Gastroesophageal sphincter (tissue), 4 donors: ENCODE results near the gene RNF144A. TPM values are rescaled to one million over a fixed set of nuclear protein-coding genes. Genes with fewer than 3 reads are reported as not detected.
A peak's percentile ranks its signal among the peaks of the same experiment; 100 is the strongest.

ENCODE experiments used
- ATAC-seq: fragments of 150-250 bp; one replicate; pipeline ENCODE4 v1.9.1; 2016; ENCODE audit warnings: mild to moderate bottlenecking, moderate library complexity
- H3K27ac ChIP-seq, 4 donors: fragments of 200-600 bp; sonication (generic) in 3 of 4; 1 replicate in 3 of 4; 2 replicates in 1 of 4; pipeline ENCODE4 v1.5.1; 2016 to 2019
- H3K27me3 ChIP-seq: fragments of 200-600 bp; sonication (generic); one replicate; pipeline ENCODE4 v1.5.1; 2019
- H3K36me3 ChIP-seq, 2 donors: fragments of 200-600 bp; sonication (generic); one replicate each; pipeline ENCODE4 v1.5.1; 2019; ENCODE audit warnings: control low read depth in 1 of 2
- H3K4me1 ChIP-seq, 3 donors: fragments of 200-600 bp; sonication (generic); 1 replicate in 2 of 3; 2 replicates in 1 of 3; pipeline ENCODE4 v1.5.1; 2016 to 2019; ENCODE audit warnings: control low read depth in 2 of 3
- H3K4me3 ChIP-seq, 2 donors: fragments of 200-600 bp; sonication (generic); one replicate each; pipeline ENCODE4 v1.5.1; 2019; ENCODE audit warnings: mild to moderate bottlenecking in 1 of 2, moderate library complexity in 1 of 2
- H3K9me3 ChIP-seq, 3 donors: fragments of 200-600 bp; sonication (generic); one replicate each; pipeline ENCODE4 v1.5.1; 2017 to 2019; ENCODE audit warnings: control low read depth in 2 of 3
- CTCF ChIP-seq, 4 experiments: fragments of 200-600 bp in 2 of 4; fragments of 450-650 bp in 2 of 4; sonication (generic) in 1 of 4; IDR thresholded peaks; one replicate each; pipeline ENCODE4 v1.5.1; 2017 to 2019; ENCODE audit warnings: antibody characterized with exemption in 4 of 4, mild to moderate bottlenecking in 2 of 4, moderate library complexity in 2 of 4
- EP300 ChIP-seq: sonication (generic); formaldehyde crosslinking; IDR thresholded peaks from one replicate; pipeline ENCODE4 v1.6.1; 2017; ENCODE audit warnings: antibody characterized with exemption, mild to moderate bottlenecking
- POLR2A ChIP-seq, 2 donors: fragments of 450-650 bp; IDR thresholded peaks; one replicate each; pipeline ENCODE4 v1.6.1; 2017; ENCODE audit warnings: antibody characterized with exemption in 2 of 2, mild to moderate bottlenecking in 2 of 2, moderate library complexity in 1 of 2
- POLR2AphosphoS5 ChIP-seq: sonication (generic); formaldehyde crosslinking; IDR thresholded peaks from one replicate; pipeline ENCODE4 v1.6.1; 2017; ENCODE audit warnings: antibody characterized with exemption
- WGBS, 2 donors: methylation state at CpG; one replicate each; pipeline ENCODE4 v1.1.5; 2018; ENCODE audit warnings: low coverage in 1 of 2; 5-methylcytosine and 5-hydroxymethylcytosine counted together
- total RNA-seq, 4 donors: library from RNA; depleted of rRNA; stranded (reverse); fragments of >200 nt; gene quantifications; one replicate each; pipeline ENCODE4 v1.1.0, GENCODE V29; 2016

RNF144A gene
- total RNA-seq, 4 donors from 2014 or later, result 7.2 to 12.9 (median 8.8) TPM

- Histone ChIP-seq H3K9me3 (no peaks in the 10 kb centered on the region), H3K36me3 (no peaks in the 10 kb centered on the region), H3K4me1 (peaks cover 0 to 27% (median 2%) of the 10 kb centered on the region in 3 donors), H3K27me3 (no peaks in the 10 kb centered on the region), H3K27ac (peak within 1 kb of the TSS; percentile 44 to 77 (median 60)), H3K4me3 (peak within 1 kb of the TSS; percentile 58 to 90)
- peak; percentile 76 for ATAC-seq
- TF ChIP-seq POLR2A (IDR thresholded peaks at IDR 0.05), result no peak
- no peak for TF ChIP-seq CTCF (IDR thresholded peaks at IDR 0.05)
- no peak for TF ChIP-seq POLR2AphosphoS5
- TF ChIP-seq EP300, result no peak
- WGBS, 2 donors, result 11 to 23% methylated on average over 6 to 7 of the region's 10 CpGs
Measured at GRCh38 chr2:6877402-6878304, 39.6 kb upstream of the RNF144A start, which contains the start of gene RSAD2. Gene RSAD2, plus strand, starts transcription at chr2:6877777. Its CDS starts 24 bp downstream, at chr2:6877801.

GRCh38 chr2:6878549-6878948 is 38.7 kb upstream of the RNF144A start:
- Histone ChIP-seq H3K36me3 (no peaks in the 10 kb centered on the region), H3K4me3 (peak overlapping the region in 1 of 2 donors; percentile 58), H3K9me3 (no peaks in the 10 kb centered on the region), H3K27me3 (no peaks in the 10 kb centered on the region), H3K4me1 (peaks cover 0 to 31% (median 2%) of the 10 kb centered on the region in 3 donors), H3K27ac (no peak overlapping the region)
- 71 to 83% methylated on average over 4 of the region's 4 CpGs for WGBS, 2 donors
- ATAC-seq, result no peak
- no peak for TF ChIP-seq POLR2AphosphoS5
- TF ChIP-seq CTCF (IDR thresholded peaks at IDR 0.05), result no peak
- TF ChIP-seq POLR2A (IDR thresholded peaks at IDR 0.05), result no peak
- no peak for TF ChIP-seq EP300

GRCh38 chr2:6879011-6879410 is 38.2 kb upstream of the RNF144A start:
- Histone ChIP-seq H3K4me1 (peaks cover 0 to 34% (median 2%) of the 10 kb centered on the region in 3 donors), H3K9me3 (no peaks in the 10 kb centered on the region), H3K4me3 (peak overlapping the region in 1 of 2 donors; percentile 58), H3K36me3 (no peaks in the 10 kb centered on the region), H3K27me3 (no peaks in the 10 kb centered on the region), H3K27ac (no peak overlapping the region)
- 78 to 86% methylated on average over 2 of the region's 2 CpGs for WGBS, 2 donors
- ATAC-seq, result no peak
- TF ChIP-seq EP300 (no peak), CTCF (IDR thresholded peaks at IDR 0.05) (no peak), POLR2A (IDR thresholded peaks at IDR 0.05) (no peak), POLR2AphosphoS5 (no peak)

DNA sequence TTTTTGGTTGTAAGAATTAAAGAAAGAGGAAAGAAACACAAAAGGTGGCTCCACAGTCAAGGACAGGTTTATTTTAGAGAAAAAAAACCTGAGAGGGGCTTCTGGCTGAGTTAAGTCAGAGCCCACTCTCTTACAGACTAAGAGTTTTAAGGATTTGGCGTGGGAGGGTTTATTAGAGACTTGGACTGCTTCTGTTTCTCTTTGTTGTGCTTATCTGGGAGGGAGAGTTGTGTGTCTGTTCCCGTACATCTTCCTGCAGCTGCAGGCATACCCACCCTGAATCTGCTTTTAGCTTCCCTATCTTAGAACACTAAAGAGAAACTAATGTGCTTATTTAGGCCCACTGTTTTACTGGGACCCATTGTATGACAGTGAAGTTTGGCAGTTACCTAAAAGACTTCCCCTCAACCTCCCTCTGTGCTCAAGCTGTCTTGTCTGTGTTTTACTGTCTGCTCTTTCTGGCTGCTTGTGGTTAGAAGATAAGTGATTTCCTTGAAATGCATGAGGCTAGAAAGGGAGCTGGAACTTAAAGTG is 36.9 kb upstream of the RNF144A start:
- no peaks in the 10 kb centered on the region for H3K9me3 ChIP-seq
- ATAC-seq, result no peak
- H3K4me1 ChIP-seq, result peaks cover 0 to 34% (median 2%) of the 10 kb centered on the region in 3 donors
- no peak overlapping the region for H3K4me3 ChIP-seq
- TF ChIP-seq CTCF (IDR thresholded peaks at IDR 0.05), result no peak
- TF ChIP-seq POLR2AphosphoS5, result no peak
- no peaks in the 10 kb centered on the region for H3K36me3 ChIP-seq
- H3K27ac ChIP-seq, result no peak overlapping the region
- no peaks in the 10 kb centered on the region for H3K27me3 ChIP-seq
- 44 to 79% methylated on average over 2 of the region's 2 CpGs for WGBS, 2 donors
